NCI-H2227 (cell line): Measurements from ENCODE around the gene NCL.
"Not testable (repeated sequence)": the region's sequence is repeated elsewhere in the genome, so short reads cannot be mapped to it uniquely, and the experiment has no call there.

Source experiments
- DNase-seq: peaks from one replicate; lab custom pipeline; 2025; ENCODE audit not compliant: unreplicated experiment; lab: John Stamatoyannopoulos, UW

Gene NCL

GRCh38 chr2:231433990-231434389 is 30.3 kb downstream of the NCL start:
- no peak for DNase-seq

GRCh38 chr2:231431606-231432005 is 32.7 kb downstream of the NCL start:
- no peak for DNase-seq

GRCh38 chr2:231430437-231430836 is 33.8 kb downstream of the NCL start:
- DNase-seq, result not testable (repeated sequence)

GRCh38 chr2:231429901-231430300 is 34.4 kb downstream of the NCL start:
- DNase-seq, result no peak

GRCh38 chr2:231429152-231429551 is 35.1 kb downstream of the NCL start:
- no peak for DNase-seq

- no peak for DNase-seq
Measured at GRCh38 chr2:231427116-231427515, 37.2 kb downstream of the NCL start.

- DNase-seq, result no peak
Measured at GRCh38 chr2:231425811-231426703, 38.2 kb downstream of the NCL start.

GRCh38 chr2:231425291-231425810 is 38.9 kb downstream of the NCL start:
- no peak for DNase-seq

GRCh38 chr2:231423176-231423575 is 41.1 kb downstream of the NCL start:
- no peak for DNase-seq

- DNase-seq, result no peak
Measured at GRCh38 chr2:231422056-231422455, 42.2 kb downstream of the NCL start.

- no peak for DNase-seq
Measured at GRCh38 chr2:231421051-231421580, 43.2 kb downstream of the NCL start.

- DNase-seq, result no peak
Measured at GRCh38 chr2:231418820-231419640, 45.3 kb downstream of the NCL start.

GRCh38 chr2:231415029-231415428 is 49.3 kb downstream of the NCL start:
- no peak for DNase-seq

- no peak for DNase-seq
Measured at GRCh38 chr2:231413921-231414476, 50.3 kb downstream of the NCL start.

- DNase-seq, result peak; percentile 26
Measured at GRCh38 chr2:231413456-231413855, 50.8 kb downstream of the NCL start.

GRCh38 chr2:231412618-231412963 is 51.7 kb downstream of the NCL start:
- DNase-seq, result no peak

GRCh38 chr2:231411831-231412617 is 52.3 kb downstream of the NCL start:
- peak; percentile 92 for DNase-seq

- no peak for DNase-seq
Measured at GRCh38 chr2:231411237-231411636, 53.0 kb downstream of the NCL start.

- no peak for DNase-seq
Measured at GRCh38 chr2:231410293-231411004, 53.8 kb downstream of the NCL start.

- DNase-seq, result no peak
Measured at GRCh38 chr2:231409776-231410175, 54.5 kb downstream of the NCL start.
